HCT116 (cell line): Measurements from ENCODE around the gene COX18. TPM values are rescaled to one million over a fixed set of nuclear protein-coding genes. Genes with fewer than 3 reads are reported as not detected.

Source experiments
- total RNA-seq: library from RNA; stranded (reverse); gene quantifications from one replicate; pipeline ENCODE4 v1.2.1, GENCODE V29; 2021; ENCODE audit not compliant: unreplicated experiment

The COX18 gene
- total RNA-seq, 1 experiment from 2014 or later: 12.5 TPM

Other genes with a start within 250 kb of the COX18 start
- 62.1 TPM for gene ANKRD17, start 189.1 kb upstream of the COX18 start, total RNA-seq